ENCODE data around the gene CYP2S1.
"Not testable (repeated sequence)": the region's sequence is repeated elsewhere in the genome, so short reads cannot be mapped to it uniquely, and the experiment has no call there.

Gene CYP2S1

DNA sequence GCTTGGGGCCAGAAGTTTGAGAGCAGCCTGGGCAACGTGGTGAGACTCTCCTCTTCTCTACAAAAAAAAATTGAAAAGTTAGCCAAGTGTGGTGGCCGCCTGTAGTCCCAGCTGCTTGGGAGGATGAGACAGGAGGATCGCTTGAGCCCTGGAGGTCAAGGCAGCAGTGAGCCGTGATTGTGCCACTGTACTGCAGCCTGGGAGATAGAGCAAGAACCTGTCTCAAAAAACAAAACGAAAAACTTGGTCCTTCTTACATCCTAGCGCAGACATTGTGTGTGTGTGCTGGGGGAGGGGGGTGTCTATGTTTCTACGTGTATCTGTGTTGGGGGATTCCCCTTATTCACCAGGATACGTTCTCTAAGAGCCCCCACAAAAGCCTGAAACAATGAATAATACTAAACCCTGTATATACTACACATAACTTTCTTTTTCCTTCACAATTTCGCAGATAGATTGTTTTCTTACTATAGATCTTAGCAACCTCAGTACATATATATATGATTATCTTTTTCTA is 33.9 kb downstream of the CYP2S1 start:
- DNase-seq, result no peak

DNA sequence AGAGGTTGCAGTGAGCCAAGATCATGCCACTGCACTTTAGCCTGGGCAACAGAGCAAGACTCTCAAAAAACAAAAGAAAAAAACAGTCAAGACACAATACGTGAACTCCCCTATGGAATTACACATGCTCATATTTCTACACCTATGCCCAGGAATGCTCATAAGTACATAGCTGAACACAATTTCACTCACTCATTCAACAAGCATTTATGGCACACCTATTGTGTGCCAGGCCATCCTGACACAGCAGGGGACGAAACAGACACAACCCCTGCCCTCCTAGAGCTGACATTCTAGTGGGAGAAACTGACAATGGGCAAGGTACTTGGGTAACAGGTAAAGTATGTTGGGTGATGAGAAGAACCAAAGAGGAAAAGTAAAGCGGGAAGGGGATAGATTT is 35.5 kb downstream of the CYP2S1 start:
- no peak for DNase-seq

DNA sequence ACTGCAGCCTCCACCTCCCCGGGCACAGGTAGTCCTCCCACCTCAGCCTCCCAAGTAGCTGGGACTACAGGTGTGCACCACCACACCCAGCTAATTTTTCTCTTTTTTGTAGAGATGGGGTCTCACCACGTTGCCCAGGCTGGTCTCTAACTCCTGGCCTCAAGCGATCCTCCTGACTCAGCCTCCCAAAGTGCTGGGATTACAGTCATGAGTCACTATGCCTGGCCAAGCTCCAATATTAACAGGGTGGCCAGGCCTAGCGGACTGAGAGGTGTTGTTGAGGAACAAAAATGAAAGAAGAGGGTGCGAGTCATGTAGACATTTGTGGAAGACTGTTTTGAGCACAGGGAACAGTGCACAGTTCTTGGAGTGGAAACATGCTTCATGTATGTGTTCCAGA is 36.3 kb downstream of the CYP2S1 start:
- DNase-seq, result not testable (repeated sequence)

DNA sequence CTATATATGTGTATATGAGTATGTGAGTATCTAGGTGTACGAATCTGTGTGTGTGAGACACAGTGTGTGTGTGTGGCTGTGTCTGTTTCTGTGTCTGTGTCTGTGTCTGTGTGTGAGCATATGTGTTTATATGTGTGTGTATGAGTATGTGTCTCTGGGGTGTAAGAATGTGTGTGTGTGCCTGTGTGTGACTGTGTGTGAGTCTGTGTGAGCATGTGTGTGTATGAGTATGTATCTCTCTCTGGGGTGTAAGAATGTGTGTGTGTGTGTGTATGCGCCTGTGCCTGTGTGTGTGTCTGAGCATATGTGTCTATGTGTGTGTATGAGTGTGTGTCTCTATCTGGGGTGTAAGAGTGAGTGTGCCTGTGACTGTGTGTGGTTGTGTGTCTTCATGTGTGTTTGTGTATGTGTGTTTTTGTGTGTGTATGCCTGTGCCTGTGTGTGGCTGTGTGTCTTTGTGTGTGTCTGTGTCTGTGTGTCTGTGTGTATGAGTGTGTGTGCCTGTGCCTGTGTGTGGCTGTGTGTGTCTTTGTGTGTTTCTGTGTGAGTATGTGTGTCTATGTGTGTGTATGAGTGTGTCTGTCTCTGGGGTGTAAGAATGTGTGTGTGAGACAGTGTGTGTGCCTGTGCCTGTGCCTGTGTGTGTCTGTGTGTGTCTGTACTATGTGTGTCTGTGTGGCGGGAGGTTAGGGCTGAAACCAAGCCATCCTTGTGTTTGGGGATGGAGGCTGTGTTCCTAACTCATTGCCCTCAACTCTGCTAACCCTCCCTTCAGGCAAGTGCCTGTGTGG is 37.2 kb downstream of the CYP2S1 start:
- no peak for DNase-seq

DNA sequence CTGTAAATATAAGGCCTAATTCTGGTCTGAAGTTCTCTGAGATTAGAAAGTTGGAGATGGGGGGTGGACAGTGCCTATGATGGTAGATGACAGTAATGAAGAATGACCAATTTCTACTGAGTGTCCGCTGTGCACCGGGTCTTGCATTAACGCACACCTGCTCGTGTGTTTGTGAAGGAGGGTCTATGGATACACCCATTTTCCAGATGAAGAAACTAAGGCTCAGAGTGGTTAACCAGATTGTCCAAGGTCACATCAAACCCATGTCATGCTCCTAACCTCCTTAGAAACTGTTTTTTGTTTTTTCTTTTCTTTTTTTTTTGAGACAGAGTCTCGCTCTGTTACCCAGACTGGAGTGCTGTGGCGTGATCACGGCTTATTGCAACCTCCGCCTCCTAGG is 39.7 kb downstream of the CYP2S1 start:
- DNase-seq, result no peak

DNA sequence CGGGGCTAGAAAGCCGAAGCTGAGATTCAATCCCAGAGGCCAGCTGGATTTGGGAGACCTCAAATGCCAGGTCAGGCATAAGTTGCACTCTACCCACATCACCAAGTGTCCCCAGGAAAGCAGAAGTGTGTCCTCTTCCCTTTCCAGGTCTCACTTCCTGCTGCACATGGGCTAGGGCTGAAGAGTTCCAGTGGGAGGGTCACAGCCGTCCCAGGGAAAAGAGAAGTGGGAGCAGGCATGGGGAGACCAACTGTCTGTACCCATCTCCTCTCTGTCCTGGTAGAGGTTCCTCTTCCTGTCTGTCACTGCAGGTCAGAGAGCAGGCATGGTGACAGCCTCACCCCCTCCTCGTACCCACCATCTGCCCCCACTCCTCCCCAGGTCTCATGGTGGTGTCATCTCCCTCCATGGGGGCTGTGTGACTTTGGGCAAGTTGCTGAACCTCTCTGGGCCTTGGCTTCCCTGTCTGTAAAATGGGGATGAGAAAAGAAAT is 40.8 kb downstream of the CYP2S1 start:
- no peak for DNase-seq

DNA sequence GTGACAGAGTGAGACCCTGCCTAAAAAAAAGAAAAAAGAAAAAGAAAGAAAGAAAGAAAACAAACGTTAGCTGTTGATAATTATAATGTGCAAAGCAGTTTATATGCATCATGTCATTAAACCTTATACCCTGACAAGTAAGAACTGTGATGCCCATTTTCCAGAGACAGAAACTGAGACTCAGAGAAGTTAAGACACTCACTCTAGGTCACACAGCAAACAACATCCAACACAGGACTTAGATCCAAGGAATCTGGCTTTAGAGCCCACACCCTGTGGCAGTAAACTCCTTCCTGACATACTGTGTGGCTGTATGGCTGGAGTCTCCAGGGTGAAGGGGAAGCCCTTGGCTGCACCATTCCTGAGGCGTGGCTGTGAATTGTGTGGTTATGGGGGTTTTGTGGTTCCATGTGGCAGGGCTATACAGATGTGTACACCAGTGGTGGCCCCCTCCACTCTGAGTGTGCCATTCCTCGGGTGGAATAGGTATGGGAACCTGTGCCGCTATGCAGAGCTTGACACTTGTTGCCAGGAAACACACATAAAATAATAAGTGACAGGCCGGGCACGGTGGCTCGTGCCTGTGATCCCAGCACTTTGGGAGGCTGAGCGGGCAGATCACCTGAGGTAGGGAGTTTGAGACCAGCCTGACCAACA is 41.6 kb downstream of the CYP2S1 start:
- DNase-seq, result no peak

DNA sequence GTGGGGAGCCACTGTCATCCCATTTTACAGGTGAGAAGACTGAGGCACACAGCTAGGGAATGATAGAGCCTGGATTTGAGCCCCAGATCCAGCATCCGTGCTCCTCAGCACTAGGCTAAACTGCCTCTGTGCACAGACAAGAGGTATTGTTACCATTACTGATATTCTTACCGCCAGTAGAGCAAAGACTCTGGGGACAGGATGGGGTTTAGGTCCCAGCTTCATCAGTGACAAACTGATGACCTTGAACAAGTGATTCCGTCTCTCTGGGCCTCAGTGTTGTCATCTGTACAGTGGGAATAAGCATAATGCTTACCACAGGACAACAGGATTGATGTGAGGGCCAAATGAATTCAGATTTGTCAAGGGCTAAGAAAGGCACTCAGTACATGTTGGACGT is 42.5 kb downstream of the CYP2S1 start:
- DNase-seq, result no peak

DNA sequence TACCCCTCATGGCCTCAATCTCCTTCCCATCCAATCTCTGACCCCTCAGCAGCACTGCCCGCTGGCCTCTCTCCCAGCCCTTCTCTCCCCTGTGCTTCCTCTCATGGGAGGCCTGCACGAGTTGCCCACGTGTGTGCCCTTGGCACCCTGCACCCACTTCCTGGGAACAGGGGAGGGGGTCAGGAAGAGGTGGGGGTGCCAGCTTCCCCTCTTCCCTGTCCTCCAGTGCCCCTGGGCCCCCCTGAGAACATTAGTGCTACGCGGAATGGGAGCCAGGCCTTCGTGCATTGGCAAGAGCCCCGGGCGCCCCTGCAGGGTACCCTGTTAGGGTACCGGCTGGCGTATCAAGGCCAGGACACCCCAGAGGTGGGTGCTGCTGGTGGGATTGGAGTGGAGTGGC is 45.2 kb downstream of the CYP2S1 start:
- DNase-seq, result no peak

DNA sequence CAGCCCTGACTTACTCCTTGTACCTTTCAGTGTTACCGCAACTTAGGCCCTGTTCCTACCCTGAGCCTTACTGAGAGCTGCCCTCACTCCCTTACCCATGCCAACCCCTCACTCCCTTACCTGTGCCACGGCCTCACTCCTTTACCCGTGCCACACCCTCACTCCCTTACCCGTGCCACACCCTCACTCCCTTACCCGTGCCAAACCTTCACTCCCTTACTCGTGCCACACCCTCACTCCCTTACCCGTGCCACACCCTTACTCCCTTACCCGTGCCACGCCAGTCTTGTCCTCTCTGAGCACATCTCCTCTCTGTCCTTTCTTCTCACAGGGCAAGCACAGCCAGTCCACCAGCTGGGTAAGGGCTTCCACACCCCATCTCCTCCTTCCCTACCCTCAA is 46.3 kb downstream of the CYP2S1 start:
- no peak for DNase-seq

DNA sequence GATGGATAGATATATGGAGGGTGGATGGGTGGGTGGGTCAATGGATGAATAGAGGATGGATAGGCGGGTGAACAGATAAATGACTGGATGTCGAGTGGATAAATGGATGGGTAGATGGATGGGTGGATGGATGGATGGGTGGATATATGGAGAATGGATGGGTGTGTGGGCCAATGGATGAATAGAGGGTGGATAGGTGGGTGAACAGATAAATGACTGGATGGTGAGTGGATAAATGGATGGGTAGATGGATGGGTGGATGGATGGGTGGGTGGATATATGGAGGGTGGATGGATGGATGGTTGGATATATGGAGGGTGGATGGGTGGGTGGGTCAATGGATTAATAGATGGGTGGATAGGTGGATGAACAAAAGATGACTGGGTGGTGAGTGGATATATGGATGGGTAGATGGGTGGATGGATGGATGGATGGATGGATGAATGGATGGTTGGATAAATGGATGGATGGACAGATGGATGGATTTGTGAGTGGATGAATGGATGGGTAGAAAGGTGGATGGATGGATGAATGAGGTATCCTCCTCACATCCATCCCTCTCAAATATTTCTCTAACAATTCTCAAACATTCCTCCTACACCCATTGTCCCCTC is 47.0 kb downstream of the CYP2S1 start:
- DNase-seq, result no peak

DNA sequence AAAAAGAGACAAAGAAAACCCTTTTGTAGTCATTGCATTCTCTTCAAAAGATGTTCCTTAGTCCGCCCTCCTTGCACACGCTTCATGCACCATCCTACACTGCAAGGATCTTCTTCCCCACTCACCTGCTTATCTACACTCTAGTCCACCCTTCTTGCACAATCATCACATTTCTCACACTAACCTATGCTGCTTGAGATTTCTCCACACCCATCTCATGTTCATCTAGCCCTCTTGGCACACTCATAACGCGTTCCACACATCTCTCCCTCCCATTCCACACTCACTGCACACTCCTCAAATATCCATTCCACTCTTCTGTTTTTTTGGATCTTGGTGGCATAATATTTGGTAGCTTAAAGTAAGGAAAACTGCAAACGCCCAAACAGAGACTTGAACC is 48.8 kb downstream of the CYP2S1 start:
- DNase-seq, result no peak

DNA sequence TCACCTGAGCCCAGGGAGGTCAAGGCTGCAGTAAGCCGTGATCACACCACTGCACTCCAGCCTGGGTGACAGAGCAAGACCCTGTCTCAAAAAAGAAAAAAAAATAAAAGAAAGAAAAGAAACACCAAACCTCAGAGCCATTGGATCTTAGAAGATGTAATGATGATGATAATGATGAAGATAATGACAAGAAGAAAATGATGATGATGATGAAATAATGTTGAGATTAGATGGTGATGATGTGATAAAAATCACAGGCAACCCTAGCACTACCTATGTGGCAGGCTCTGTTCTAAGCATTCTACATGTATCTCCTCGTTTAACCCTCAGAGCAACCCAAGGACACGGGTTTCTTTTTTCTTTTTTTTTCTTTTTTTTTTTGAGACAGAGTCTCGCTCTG is 51.1 kb downstream of the CYP2S1 start:
- no peak for DNase-seq

DNA sequence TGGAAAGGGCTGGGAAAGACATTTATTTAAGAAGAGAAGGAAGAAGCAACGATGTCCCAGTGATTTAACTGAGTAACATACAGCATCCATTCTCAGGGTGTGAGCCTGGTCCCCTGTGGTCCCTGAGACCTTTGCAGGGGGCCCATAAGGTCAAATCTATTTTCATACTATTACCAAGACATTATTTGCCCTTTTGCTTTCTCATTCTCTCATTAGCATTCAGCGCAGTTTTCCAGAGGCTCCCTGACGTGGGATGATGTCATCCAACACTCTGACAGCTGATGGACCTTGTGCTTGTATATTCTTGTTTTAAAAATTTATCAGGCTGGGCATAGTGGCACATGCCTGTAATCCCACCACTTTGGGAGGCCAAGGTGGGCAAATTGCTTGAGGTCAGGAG is 52.8 kb downstream of the CYP2S1 start:
- no peak for DNase-seq

DNA sequence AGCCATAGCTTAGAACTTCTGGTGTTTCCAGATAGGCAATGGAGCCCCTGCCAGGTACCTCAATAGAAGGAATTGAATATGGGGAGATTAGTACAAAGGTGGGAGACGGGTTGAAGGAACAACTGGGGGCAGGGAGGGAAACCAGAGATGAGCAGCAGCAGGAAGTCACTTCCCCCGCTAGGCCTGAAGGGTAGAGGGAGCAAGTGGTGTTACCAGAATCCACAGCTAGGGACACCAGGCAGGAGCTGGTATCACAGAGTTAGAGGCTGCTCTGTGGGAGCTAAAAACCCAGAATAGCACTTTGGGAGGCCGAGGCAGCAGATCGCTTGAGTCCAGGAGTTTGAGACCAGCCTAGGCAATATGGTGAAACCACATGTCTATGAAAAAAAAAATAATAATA is 55.9 kb downstream of the CYP2S1 start:
- no peak for DNase-seq

DNA sequence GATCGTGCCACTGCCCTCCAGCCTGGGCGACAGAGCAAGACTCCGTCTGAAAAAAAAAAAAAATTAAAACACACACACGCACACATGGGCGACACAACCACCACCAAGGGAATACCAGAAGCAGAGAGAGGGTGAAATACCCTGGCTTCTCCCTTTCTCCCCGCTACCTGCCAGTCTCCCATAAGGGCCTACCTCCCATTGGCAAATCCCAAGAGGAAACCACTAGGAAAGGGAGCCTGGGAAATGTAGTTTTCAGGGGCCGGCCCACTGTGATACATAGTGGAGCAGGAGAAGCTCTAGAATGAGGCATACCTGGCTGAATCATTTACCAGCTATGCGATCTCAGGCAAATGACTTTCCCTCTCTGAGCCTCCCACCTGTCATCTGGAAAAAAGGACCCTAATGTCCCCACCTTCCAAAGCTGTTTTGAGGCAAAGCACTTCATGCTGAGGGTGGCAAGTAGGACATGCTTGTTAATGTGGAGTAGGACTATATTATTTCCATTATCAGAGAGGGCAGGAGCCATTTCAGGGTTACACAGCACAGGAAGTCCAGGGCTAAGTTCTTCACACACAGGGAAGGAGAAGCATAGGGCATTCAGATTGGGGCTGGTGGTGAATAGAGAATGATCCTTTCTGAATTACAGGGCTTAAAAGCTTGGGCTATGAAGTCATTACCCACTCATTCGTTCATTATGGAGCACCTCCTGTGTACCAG is 56.8 kb downstream of the CYP2S1 start:
- DNase-seq, result no peak

DNA sequence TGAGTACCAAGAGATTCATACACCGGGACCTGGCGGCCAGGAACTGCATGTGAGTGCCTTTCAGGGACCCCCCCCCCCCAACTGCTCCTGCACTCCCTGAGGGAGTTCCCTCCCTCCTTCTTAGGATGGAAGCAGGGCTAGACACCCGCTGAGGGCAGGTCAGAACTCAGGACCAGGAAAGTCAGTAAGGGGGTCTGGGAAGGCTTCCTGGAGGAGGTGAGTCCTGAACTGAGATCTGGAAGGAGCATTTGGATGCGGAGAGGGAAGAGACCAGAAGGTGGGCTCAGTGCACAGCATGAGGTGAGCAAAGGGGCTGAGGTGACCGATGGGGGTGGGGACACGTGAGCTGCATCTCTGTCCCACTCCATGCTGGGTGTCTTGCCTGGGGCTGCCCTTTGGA is 60.6 kb downstream of the CYP2S1 start:
- DNase-seq, result no peak

DNA sequence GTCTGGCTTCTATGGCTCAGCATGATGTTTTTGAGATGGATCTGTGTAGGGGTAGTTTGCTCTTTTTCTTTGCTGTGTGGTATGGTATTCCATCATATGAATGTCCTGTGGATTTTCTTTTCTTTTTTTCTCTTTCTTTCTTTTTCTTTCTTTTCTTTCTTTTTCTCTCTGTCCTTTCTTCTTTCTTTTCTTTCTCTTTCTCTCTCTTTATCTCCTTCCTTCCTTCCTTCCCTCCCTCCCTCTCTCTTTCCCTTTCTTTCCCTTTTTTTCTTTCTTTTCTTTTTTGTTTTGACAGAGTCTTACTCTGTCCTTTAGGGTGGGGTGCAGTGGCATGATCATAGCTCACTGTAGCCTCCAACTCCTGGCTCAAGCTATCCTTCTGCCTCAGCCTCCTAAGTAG is 62.2 kb downstream of the CYP2S1 start:
- no peak for DNase-seq

Measured in activated CD8-positive, alpha-beta memory T cell treated with anti-CD3 and anti-CD28 coated beads, Interleukin-2, amount 50 U/mL, for 48 hours (primary cell).